OCI-LY7 (cell line): ENCODE results near the gene MYNN. TPM values are rescaled to one million over a fixed set of nuclear protein-coding genes. Genes with fewer than 3 reads are reported as not detected.
A peak's percentile ranks its signal among the peaks of the same experiment; 100 is the strongest.

Source experiments
- BruUV-seq: library from RNA; stranded (reverse); fragments of 400-500 nt; replicated peaks from 2 replicates; lab custom pipeline; 2021; lab: Mats Ljungman, UMichigan
- CTCF ChIA-PET: fragments of 300-600 bp; sonication (Branson Sonifier 250); formaldehyde crosslinking; loops from one replicate; lab custom pipeline; 2022; ENCODE audit warnings: antibody characterized with exemption; ENCODE audit not compliant: unreplicated experiment; lab: Charles Lee
- POLR2A ChIA-PET: fragments of 300-600 bp; sonication (Branson Sonifier 250); formaldehyde crosslinking; loops from one replicate; lab custom pipeline; 2022; ENCODE audit warnings: antibody characterized with exemption; lab: Charles Lee
- DNase-seq: peaks from one replicate; pipeline ENCODE4 v3.0.0-alpha.2; 2015; ENCODE audit warnings: low spot score
- H2AFZ ChIP-seq: fragments of 200-600 bp; sonication (generic), shearing (Covaris generic); 2 replicates; pipeline ENCODE4 v1.6.1; 2014; ENCODE audit warnings: mild to moderate bottlenecking, antibody characterized with exemption, low read length, moderate library complexity
- H3K27ac ChIP-seq: fragments of 200-600 bp; sonication (generic); 2 replicates; pipeline ENCODE4 v1.5.1; 2014; ENCODE audit warnings: mixed run types, low read depth, mild to moderate bottlenecking, moderate library complexity, low read length, inconsistent platforms; ENCODE audit not compliant: poor library complexity, severe bottlenecking
- H3K36me3 ChIP-seq: fragments of 200-600 bp; sonication (generic); 2 replicates; pipeline ENCODE4 v1.6.1; 2014; ENCODE audit warnings: mild to moderate bottlenecking, antibody characterized with exemption, low read length, moderate library complexity, mixed read lengths; ENCODE audit not compliant: insufficient read depth
- H3K4me1 ChIP-seq: fragments of 200-600 bp; sonication (generic); 2 replicates; pipeline ENCODE4 v1.5.1; 2014; ENCODE audit warnings: mild to moderate bottlenecking, low read length; ENCODE audit not compliant: insufficient read depth, poor library complexity, severe bottlenecking
- H3K4me2 ChIP-seq: fragments of 200-600 bp; sonication (generic); 2 replicates; pipeline ENCODE4 v1.6.1; 2014; ENCODE audit warnings: mild to moderate bottlenecking, low read length
- H3K4me3 ChIP-seq: fragments of 200-600 bp; sonication (generic); 2 replicates; pipeline ENCODE4 v1.5.1; 2014; ENCODE audit warnings: mild to moderate bottlenecking, low read depth, low read length; ENCODE audit not compliant: poor library complexity, severe bottlenecking
- H3K79me2 ChIP-seq: fragments of 200-600 bp; sonication (generic); 2 replicates; pipeline ENCODE4 v1.6.1; 2016; ENCODE audit warnings: low read depth, mild to moderate bottlenecking, low read length, moderate library complexity, mixed read lengths; ENCODE audit not compliant: insufficient read depth
- H3K9me2 ChIP-seq: fragments of 200-600 bp; sonication (generic); 2 replicates; pipeline ENCODE4 v1.6.1; 2016; ENCODE audit warnings: mild to moderate bottlenecking, low read length, mixed read lengths; ENCODE audit not compliant: insufficient read depth
- H3K9me3 ChIP-seq: fragments of 200-600 bp; sonication (generic); 2 replicates; pipeline ENCODE4 v1.6.1; 2014; ENCODE audit warnings: mild to moderate bottlenecking, mixed run types, low read length, mixed read lengths
- H4K20me1 ChIP-seq: fragments of 200-600 bp; sonication (generic); 2 replicates; pipeline ENCODE4 v1.6.1; 2014; ENCODE audit warnings: mild to moderate bottlenecking, antibody characterized with exemption, low read length, moderate library complexity, mixed read lengths; ENCODE audit not compliant: insufficient read depth
- EZH2phosphoT487 ChIP-seq: fragments of 200-600 bp; sonication (generic); IDR thresholded peaks from 2 replicates; pipeline ENCODE4 v1.6.1; 2018; ENCODE audit warnings: low read depth, borderline replicate concordance, mild to moderate bottlenecking, mixed run types, antibody characterized with exemption, low read length, moderate library complexity, mixed read lengths
- intact Hi-C: fragments of 100-400 bp; cut with micrococcal nuclease; formaldehyde crosslinking; loops from one replicate; pipeline ENCODE4 v1.10.0; 2022; ENCODE audit not compliant: unreplicated experiment
- total RNA-seq, 2 experiments: library from RNA; depleted of rRNA in 1 of 2; stranded (reverse); fragments of >200 nt in 1 of 2; shearing (Covaris generic) in 1 of 2; gene quantifications; 2 replicates each; pipeline ENCODE4 v1.2.3, GENCODE V29; 2014 to 2022
- TF ChIP-seq, protein P1 (sequence below): fragments of 200-600 bp; sonication (generic); conservative IDR thresholded peaks from 2 replicates; pipeline ENCODE4 v1.5.1; 2014; ENCODE audit warnings: mild to moderate bottlenecking, antibody characterized with exemption, low read length, moderate library complexity, mixed read lengths

MYNN gene
- total RNA-seq, 2 experiments from 2014 or later, result 12.1 to 13.1 TPM

DNA sequence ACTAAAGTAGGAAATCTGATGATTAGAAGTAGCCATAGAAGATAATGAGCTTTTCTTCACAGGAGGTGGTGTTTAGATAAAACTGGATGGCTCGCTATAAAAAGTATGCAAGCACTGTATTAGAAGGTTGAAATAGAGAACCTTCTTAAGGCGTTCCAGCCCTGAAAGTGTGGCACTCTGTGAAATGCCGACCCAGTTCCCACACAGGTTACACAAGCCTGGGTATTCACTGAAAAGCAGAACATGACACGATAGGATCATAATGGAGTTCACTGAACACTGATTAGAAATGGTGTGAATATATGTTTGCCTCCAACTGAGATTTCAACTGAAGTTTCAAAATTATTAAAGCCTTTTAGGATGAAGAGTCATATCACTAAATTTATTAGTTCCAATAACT lies 54.5 kb downstream of the MYNN start:
- TF ChIP-seq, protein P1, sequence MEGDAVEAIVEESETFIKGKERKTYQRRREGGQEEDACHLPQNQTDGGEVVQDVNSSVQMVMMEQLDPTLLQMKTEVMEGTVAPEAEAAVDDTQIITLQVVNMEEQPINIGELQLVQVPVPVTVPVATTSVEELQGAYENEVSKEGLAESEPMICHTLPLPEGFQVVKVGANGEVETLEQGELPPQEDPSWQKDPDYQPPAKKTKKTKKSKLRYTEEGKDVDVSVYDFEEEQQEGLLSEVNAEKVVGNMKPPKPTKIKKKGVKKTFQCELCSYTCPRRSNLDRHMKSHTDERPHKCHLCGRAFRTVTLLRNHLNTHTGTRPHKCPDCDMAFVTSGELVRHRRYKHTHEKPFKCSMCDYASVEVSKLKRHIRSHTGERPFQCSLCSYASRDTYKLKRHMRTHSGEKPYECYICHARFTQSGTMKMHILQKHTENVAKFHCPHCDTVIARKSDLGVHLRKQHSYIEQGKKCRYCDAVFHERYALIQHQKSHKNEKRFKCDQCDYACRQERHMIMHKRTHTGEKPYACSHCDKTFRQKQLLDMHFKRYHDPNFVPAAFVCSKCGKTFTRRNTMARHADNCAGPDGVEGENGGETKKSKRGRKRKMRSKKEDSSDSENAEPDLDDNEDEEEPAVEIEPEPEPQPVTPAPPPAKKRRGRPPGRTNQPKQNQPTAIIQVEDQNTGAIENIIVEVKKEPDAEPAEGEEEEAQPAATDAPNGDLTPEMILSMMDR, result no peak
- TF ChIP-seq EZH2phosphoT487, result no peak
- H3K9me2 ChIP-seq, result no peaks in the 10 kb centered on the region
- ChIA-PET POLR2A (interaction anchor here (0.7 to 2.2 kb wide), 6 partner anchors 9 to 952 kb away, joined by 3 to 11 read pairs (median 4); no protein-coding TSS in a partner anchor), CTCF (no interaction called here)
- no peak overlapping the region for H3K4me2 ChIP-seq
- BruUV-seq, result no TSS peak
- DNase-seq, result no peak
- H3K27ac ChIP-seq, result no peak overlapping the region
- no peak overlapping the region for H3K4me3 ChIP-seq
- no peaks in the 10 kb centered on the region for H3K79me2 ChIP-seq
- H3K4me1 ChIP-seq, result peaks cover 10% of the 10 kb centered on the region
- no peak overlapping the region for H2AFZ ChIP-seq
- intact Hi-C loops, result no loop called here
- no peaks in the 10 kb centered on the region for H3K36me3 ChIP-seq
- no peaks in the 10 kb centered on the region for H4K20me1 ChIP-seq
- no peaks in the 10 kb centered on the region for H3K9me3 ChIP-seq

DNA sequence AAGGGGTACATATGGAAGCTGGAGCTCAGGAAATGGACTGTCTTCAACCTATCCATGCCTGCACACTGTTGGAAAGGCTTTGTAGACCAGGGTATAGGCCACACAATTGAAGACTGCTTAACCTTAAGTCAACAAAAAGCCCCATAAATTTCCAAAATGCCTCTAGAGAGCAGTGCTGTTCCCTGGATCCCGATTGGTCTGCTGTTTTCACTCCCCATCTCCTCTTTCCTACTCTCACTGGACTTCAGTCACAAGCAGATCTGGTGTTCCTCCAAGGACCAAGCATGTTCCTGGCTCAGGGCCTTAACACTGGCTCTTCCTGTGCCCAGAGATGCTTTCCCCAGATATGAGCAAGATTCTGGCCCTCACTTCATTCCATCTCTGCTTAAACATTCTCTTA lies 62.3 kb downstream of the MYNN start:
- no peak overlapping the region for H3K4me3 ChIP-seq
- no TSS peak for BruUV-seq
- H3K9me3 ChIP-seq, result no peaks in the 10 kb centered on the region
- H3K4me1 ChIP-seq, result peaks cover 30% of the 10 kb centered on the region
- H3K36me3 ChIP-seq, result no peaks in the 10 kb centered on the region
- peak overlapping the region; percentile 96; the same call in 1 of the 2 replicates for H2AFZ ChIP-seq
- no peaks in the 10 kb centered on the region for H3K9me2 ChIP-seq
- no peaks in the 10 kb centered on the region for H3K79me2 ChIP-seq
- peak overlapping the region; percentile 48; the same call in 1 of the 2 replicates for H3K4me2 ChIP-seq
- TF ChIP-seq, protein P1, result no peak
- no peak for TF ChIP-seq EZH2phosphoT487
- H4K20me1 ChIP-seq, result no peaks in the 10 kb centered on the region
- peak overlapping the region; percentile 63 for H3K27ac ChIP-seq
- CTCF ChIA-PET, result interaction anchor here (1.3 kb wide), 1 partner anchor 22 kb away, joined by 3 read pairs; no protein-coding TSS in a partner anchor
- POLR2A ChIA-PET, result interaction anchor here (0.7 to 2.5 kb wide), 6 partner anchors 9 to 349 kb away, joined by 3 to 17 read pairs (median 4); no protein-coding TSS in a partner anchor
- no peak for DNase-seq
- intact Hi-C loops, result no loop called here
